Upper lobe of left lung (tissue), 4 donors: Measurements from ENCODE around the gene CPVL.

ENCODE experiments used
- CTCF ChIP-seq, 6 experiments: fragments of 450-650 bp in 4 of 6; fragments of 200-600 bp in 2 of 6; sonication (generic) in 2 of 6; IDR thresholded peaks; one replicate each; pipeline ENCODE4 v1.5.1; 2016 to 2019; ENCODE audit warnings: antibody characterized with exemption in 6 of 6
- POLR2A ChIP-seq, 4 donors: fragments of 450-650 bp; IDR thresholded peaks; one replicate each; pipeline ENCODE4 v1.5.1; 2016 to 2017; ENCODE audit warnings: antibody characterized with exemption in 4 of 4, mild to moderate bottlenecking in 2 of 4
- POLR2AphosphoS5 ChIP-seq, 2 donors: sonication (generic); formaldehyde crosslinking; IDR thresholded peaks; one replicate each; pipeline ENCODE4 v1.5.1; 2017; ENCODE audit warnings: antibody characterized with exemption in 2 of 2

- no peak for TF ChIP-seq POLR2AphosphoS5 (IDR thresholded peaks at IDR 0.05)
- TF ChIP-seq CTCF (IDR thresholded peaks at IDR 0.05) = no peak
- TF ChIP-seq POLR2A (IDR thresholded peaks at IDR 0.05) = no peak
Observed at GRCh38 chr7:29139191-29139590, 7.1 kb downstream of the CPVL start.
